Activated T-helper 1 cell treated with anti-CD3 and anti-CD28 coated beads, Interleukin-12 subunit alpha, Interleukin-12 subunit beta, Interleukin-2, Interleukin-4 antibody, amounts not matched to agents 30 ng/mL and 10 ng/mL and 1 ng/mL, durations not matched to agents 14 hours and 24 hours and 36 hours (primary cell): Measurements from ENCODE around the gene IFT122. TPM values are rescaled to one million over a fixed set of nuclear protein-coding genes. Genes with fewer than 3 reads are reported as not detected.
"Not testable (repeated sequence)": the region's sequence is repeated elsewhere in the genome, so short reads cannot be mapped to it uniquely, and the experiment has no call there.

Experiments used
- DNase-seq: peaks from one replicate; pipeline ENCODE4 v3.0.0; 2021; ENCODE audit warnings: low spot score
- H3K27ac Mint-ChIP-seq: one replicate; pipeline ENCODE4 v1.8.0; 2021; ENCODE audit warnings: mild to moderate bottlenecking, mixed read lengths
- H3K27me3 Mint-ChIP-seq: one replicate; pipeline ENCODE4 v1.8.0; 2022; ENCODE audit warnings: mild to moderate bottlenecking, moderate library complexity, mixed read lengths; ENCODE audit not compliant: insufficient read depth
- H3K36me3 Mint-ChIP-seq: one replicate; pipeline ENCODE4 v1.8.0; 2021; ENCODE audit warnings: low read depth, mixed read lengths
- H3K4me1 Mint-ChIP-seq: one replicate; pipeline ENCODE4 v1.8.0; 2021; ENCODE audit warnings: low read depth, mixed read lengths
- H3K4me3 Mint-ChIP-seq: one replicate; pipeline ENCODE4 v1.8.0; 2021; ENCODE audit warnings: mild to moderate bottlenecking, moderate library complexity, mixed read lengths
- H3K9me3 Mint-ChIP-seq: one replicate; pipeline ENCODE4 v1.8.0; 2021; ENCODE audit warnings: mixed read lengths
- intact Hi-C: fragments of 100-400 bp; cut with micrococcal nuclease; formaldehyde crosslinking; loops from one replicate; pipeline ENCODE4 v1.15.1; 2024
- total RNA-seq: library from RNA; stranded (reverse); gene quantifications from 2 replicates; pipeline ENCODE4 v1.2.3, GENCODE V29; 2022

The IFT122 gene
- total RNA-seq, 1 donor from 2014 or later = 10.0 TPM

GRCh38 chr3:129470861-129471260, 30.8 kb downstream of the IFT122 start:
- no peak for DNase-seq
- H3K9me3 Mint-ChIP-seq = no peaks in the 10 kb centered on the region
- no peaks in the 10 kb centered on the region for H3K4me1 Mint-ChIP-seq
- H3K27me3 Mint-ChIP-seq = no peaks in the 10 kb centered on the region
- peaks cover 6% of the 10 kb centered on the region for H3K36me3 Mint-ChIP-seq
- intact Hi-C loops = no loop called here
- H3K27ac Mint-ChIP-seq = no peak overlapping the region
- H3K4me3 Mint-ChIP-seq = no peak overlapping the region

- no peak overlapping the region for H3K27ac Mint-ChIP-seq
- intact Hi-C loops = no loop called here
- H3K27me3 Mint-ChIP-seq = no peaks in the 10 kb centered on the region
- no peak overlapping the region for H3K4me3 Mint-ChIP-seq
- no peak for DNase-seq
- no peaks in the 10 kb centered on the region for H3K4me1 Mint-ChIP-seq
- no peaks in the 10 kb centered on the region for H3K9me3 Mint-ChIP-seq
- peaks cover 5% of the 10 kb centered on the region for H3K36me3 Mint-ChIP-seq
These were observed 33.2 kb downstream of the IFT122 start for GRCh38 chr3:129473067-129473768.

DNA sequence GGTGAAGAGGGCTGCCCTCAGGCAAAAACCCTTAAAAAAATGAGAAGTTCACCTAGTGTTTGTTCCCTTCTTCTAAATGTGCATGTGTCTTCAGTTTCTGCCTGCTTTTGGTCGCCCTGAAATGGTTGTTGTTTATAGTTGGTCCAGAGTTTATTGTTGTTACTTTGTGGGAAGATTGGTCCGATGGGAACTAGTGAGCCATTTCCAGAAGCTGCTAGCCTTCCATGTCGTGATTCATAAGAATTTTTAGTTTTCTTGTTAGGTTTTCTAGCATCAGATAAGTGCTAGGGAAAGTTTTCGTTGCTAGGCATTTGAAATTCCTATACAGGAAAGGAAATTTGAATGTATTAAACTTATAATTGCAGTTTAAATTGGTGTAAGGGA, 33.7 kb downstream of the IFT122 start:
- no peaks in the 10 kb centered on the region for H3K4me1 Mint-ChIP-seq
- peaks cover 5% of the 10 kb centered on the region for H3K36me3 Mint-ChIP-seq
- no peaks in the 10 kb centered on the region for H3K9me3 Mint-ChIP-seq
- H3K27me3 Mint-ChIP-seq = no peaks in the 10 kb centered on the region
- peak overlapping the region; percentile 10 for H3K27ac Mint-ChIP-seq
- no peak overlapping the region for H3K4me3 Mint-ChIP-seq
- intact Hi-C loops = no loop called here
- DNase-seq = no peak

DNA sequence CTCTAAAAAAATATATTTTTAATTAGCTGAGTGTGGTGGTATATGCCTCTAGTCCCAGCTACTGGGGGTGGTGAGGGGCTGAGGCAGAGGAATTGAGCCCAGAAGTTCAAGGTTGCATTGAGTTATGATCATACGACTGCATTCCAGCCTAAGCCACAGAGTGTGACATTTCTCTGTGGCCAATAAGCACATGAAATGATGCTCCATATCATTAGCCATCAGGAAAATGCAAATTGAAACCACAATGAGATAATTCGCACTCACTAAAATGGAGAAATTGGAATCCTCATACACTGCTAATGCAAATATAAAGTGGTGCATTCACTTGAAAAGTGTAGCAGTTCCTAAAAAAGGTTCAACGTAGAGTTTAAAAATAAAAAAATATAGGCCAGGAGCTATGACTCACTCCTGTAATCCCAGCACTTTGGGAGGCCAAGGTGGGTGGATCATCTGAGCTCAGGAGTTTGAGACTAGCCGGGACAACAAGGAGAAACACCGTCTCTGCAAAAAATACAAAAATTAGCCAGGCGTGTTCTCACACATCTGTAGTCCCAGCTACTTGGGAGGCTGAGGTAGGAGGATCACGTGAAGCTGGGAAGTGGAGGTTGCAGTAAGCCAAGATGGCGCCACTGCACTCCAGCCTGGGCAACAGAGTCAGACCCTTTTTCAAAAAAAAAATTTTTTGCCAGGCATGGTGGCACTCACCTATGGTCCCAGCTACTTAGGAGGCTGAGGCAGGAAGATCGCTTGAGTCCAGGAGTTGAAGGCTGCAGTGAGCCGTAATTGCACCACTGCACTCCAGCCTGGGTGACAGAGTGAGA, 35.2 kb downstream of the IFT122 start:
- intact Hi-C loops = no loop called here
- peaks cover 3% of the 10 kb centered on the region for H3K36me3 Mint-ChIP-seq
- no peaks in the 10 kb centered on the region for H3K27me3 Mint-ChIP-seq
- H3K4me1 Mint-ChIP-seq = no peaks in the 10 kb centered on the region
- no peak for DNase-seq
- H3K9me3 Mint-ChIP-seq = no peaks in the 10 kb centered on the region
- H3K4me3 Mint-ChIP-seq = no peak overlapping the region
- no peak overlapping the region for H3K27ac Mint-ChIP-seq

- Mint-ChIP-seq H3K9me3 (no peaks in the 10 kb centered on the region), H3K27me3 (no peaks in the 10 kb centered on the region), H3K4me3 (no peak overlapping the region), H3K27ac (no peak overlapping the region), H3K4me1 (no peaks in the 10 kb centered on the region), H3K36me3 (peaks cover 8% of the 10 kb centered on the region)
- no peak for DNase-seq
- intact Hi-C loops = no loop called here
These were observed 35.8 kb downstream of the IFT122 start for GRCh38 chr3:129475863-129476262.

GRCh38 chr3:129476586-129476985, 36.6 kb downstream of the IFT122 start:
- no peaks in the 10 kb centered on the region for H3K4me1 Mint-ChIP-seq
- H3K27me3 Mint-ChIP-seq = no peaks in the 10 kb centered on the region
- DNase-seq = no peak
- H3K36me3 Mint-ChIP-seq = peaks cover 8% of the 10 kb centered on the region
- intact Hi-C loops = no loop called here
- no peak overlapping the region for H3K27ac Mint-ChIP-seq
- H3K9me3 Mint-ChIP-seq = no peaks in the 10 kb centered on the region
- H3K4me3 Mint-ChIP-seq = no peak overlapping the region

DNA sequence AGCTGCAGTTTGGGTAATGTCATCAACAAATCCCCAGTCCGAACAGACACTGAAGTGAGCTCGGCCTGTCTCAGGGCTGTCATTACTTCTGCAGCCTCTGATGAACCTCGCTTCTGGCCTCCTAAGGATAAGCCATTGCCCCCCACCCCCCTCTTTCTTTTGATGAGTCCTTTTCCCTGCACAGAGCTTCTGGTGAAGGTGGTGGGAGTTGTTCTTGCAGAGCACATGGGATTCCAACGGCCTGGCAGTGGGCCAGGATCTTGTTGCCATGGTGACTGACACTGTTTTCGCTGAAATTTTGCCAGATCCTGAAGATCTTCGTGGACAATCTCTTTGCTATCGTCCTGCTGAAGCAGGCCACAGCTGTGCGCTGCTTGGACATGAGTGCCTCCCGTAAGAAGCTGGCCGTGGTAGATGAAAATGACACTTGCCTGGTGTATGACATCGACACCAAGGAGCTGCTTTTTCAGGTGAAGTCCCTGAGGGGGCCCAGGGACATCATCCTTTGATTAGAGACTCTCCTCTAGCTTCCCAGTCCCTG, 41.3 kb downstream of the IFT122 start:
- H3K27me3 Mint-ChIP-seq, H3K9me3 Mint-ChIP-seq, H3K4me3 Mint-ChIP-seq, DNase-seq, intact Hi-C loops, H3K4me1 Mint-ChIP-seq: not testable (repeated sequence)
- Mint-ChIP-seq H3K27ac (peak overlapping the region; percentile 82), H3K36me3 (peaks cover 11% of the 10 kb centered on the region)

DNA sequence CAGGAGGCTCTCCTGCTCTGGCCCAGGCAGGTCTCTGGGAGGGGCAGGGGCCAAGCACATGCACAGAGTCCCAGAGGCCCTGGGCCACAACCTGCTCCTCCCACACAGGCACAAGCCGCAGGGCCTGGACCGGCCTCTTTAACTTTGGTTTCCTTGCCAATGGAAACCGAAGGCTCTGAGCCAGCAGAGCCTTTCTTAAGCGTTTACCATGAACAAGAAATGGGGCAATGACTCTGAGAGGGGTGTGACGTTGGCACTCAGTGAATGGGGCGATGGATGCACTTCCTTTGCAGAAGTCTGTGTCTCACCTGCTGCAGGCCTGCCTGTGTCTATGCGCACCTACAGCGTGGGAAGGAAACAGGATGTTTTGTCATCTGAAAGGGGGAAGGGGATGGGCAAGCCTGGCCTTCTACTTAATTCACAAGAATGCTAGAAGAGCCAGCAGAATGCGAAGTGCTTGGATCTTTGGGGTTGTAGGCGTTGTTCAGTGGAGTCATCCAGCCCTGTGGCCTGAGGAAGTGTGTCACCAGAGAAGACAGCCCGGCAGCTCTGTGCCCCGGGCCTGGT, 41.8 kb downstream of the IFT122 start:
- H3K27ac Mint-ChIP-seq = peak overlapping the region; percentile 82
- no peaks in the 10 kb centered on the region for H3K27me3 Mint-ChIP-seq
- H3K9me3 Mint-ChIP-seq = no peaks in the 10 kb centered on the region
- DNase-seq = peak; percentile 4
- intact Hi-C loops = no loop called here
- no peak overlapping the region for H3K4me3 Mint-ChIP-seq
- peaks cover 8% of the 10 kb centered on the region for H3K4me1 Mint-ChIP-seq
- peaks cover 11% of the 10 kb centered on the region for H3K36me3 Mint-ChIP-seq

GRCh38 chr3:129482721-129483120, 42.7 kb downstream of the IFT122 start:
- intact Hi-C loops = no loop called here

GRCh38 chr3:129483870-129484269, 43.8 kb downstream of the IFT122 start:
- no peaks in the 10 kb centered on the region for H3K27me3 Mint-ChIP-seq
- no peak overlapping the region for H3K4me3 Mint-ChIP-seq
- no peak overlapping the region for H3K27ac Mint-ChIP-seq
- peaks cover 8% of the 10 kb centered on the region for H3K4me1 Mint-ChIP-seq
- DNase-seq = no peak
- H3K36me3 Mint-ChIP-seq = peaks cover 11% of the 10 kb centered on the region
- H3K9me3 Mint-ChIP-seq = no peaks in the 10 kb centered on the region
- intact Hi-C loops = no loop called here

More at GRCh38 chr3:129482721-129483120, 42.7 kb downstream of the IFT122 start:
- peaks cover 8% of the 10 kb centered on the region for H3K4me1 Mint-ChIP-seq
- no peak for DNase-seq
- H3K4me3 Mint-ChIP-seq = no peak overlapping the region
- H3K36me3 Mint-ChIP-seq = peaks cover 11% of the 10 kb centered on the region
- no peak overlapping the region for H3K27ac Mint-ChIP-seq
- no peaks in the 10 kb centered on the region for H3K27me3 Mint-ChIP-seq
- H3K9me3 Mint-ChIP-seq = no peaks in the 10 kb centered on the region

- H3K4me3 Mint-ChIP-seq = not testable (repeated sequence)
These were observed 45.1 kb downstream of the IFT122 start for GRCh38 chr3:129485146-129485545.

GRCh38 chr3:129485721-129486663, 46.0 kb downstream of the IFT122 start:
- Mint-ChIP-seq H3K9me3 (no peaks in the 10 kb centered on the region), H3K27me3 (no peaks in the 10 kb centered on the region), H3K4me1 (peaks cover 8% of the 10 kb centered on the region), H3K4me3 (no peak overlapping the region), H3K36me3 (peaks cover 5% of the 10 kb centered on the region), H3K27ac (no peak overlapping the region)
- no peak for DNase-seq
- intact Hi-C loops = no loop called here

More at GRCh38 chr3:129485146-129485545, 45.1 kb downstream of the IFT122 start:
- H3K27ac Mint-ChIP-seq, H3K9me3 Mint-ChIP-seq, intact Hi-C loops, H3K4me1 Mint-ChIP-seq, H3K27me3 Mint-ChIP-seq, DNase-seq, H3K36me3 Mint-ChIP-seq: not testable (repeated sequence)
